Measurements from ENCODE around the gene RANBP3.
"Not testable (repeated sequence)": the region's sequence is repeated elsewhere in the genome, so short reads cannot be mapped to it uniquely, and the experiment has no call there.

Gene RANBP3

DNA sequence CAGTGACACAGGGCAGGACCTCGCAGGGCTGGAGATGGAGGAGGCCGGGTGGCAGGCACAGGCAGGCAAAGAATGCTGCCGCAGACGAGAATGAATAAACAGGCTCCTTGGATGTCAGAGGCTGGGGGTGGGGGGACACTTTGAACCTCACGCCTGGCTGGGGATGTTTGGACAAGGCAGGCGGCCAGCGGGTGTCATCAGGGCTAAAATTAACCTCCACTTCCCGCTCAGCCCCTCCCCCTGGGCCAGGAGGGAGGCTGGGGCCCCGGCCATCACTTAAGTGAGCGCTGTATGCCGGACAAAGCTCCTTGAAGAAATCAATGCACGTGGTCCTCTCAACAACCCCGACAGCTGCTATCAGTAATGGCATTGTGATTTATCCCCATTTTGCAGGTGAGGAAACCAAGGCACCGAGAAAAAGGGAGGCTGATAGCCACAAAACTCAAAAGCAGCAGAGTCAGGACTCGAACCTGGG lies 97.3 kb downstream of the RANBP3 start:
- TF ChIP-seq, protein P1, sequence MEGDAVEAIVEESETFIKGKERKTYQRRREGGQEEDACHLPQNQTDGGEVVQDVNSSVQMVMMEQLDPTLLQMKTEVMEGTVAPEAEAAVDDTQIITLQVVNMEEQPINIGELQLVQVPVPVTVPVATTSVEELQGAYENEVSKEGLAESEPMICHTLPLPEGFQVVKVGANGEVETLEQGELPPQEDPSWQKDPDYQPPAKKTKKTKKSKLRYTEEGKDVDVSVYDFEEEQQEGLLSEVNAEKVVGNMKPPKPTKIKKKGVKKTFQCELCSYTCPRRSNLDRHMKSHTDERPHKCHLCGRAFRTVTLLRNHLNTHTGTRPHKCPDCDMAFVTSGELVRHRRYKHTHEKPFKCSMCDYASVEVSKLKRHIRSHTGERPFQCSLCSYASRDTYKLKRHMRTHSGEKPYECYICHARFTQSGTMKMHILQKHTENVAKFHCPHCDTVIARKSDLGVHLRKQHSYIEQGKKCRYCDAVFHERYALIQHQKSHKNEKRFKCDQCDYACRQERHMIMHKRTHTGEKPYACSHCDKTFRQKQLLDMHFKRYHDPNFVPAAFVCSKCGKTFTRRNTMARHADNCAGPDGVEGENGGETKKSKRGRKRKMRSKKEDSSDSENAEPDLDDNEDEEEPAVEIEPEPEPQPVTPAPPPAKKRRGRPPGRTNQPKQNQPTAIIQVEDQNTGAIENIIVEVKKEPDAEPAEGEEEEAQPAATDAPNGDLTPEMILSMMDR (IDR thresholded peaks at IDR 0.05; ENCODE audit: borderline replicate concordance, insufficient read depth, low read depth, low read length) = no peak
- H3K4me3 ChIP-seq (ENCODE audit: low read depth, low read length) = no peak overlapping the region

DNA sequence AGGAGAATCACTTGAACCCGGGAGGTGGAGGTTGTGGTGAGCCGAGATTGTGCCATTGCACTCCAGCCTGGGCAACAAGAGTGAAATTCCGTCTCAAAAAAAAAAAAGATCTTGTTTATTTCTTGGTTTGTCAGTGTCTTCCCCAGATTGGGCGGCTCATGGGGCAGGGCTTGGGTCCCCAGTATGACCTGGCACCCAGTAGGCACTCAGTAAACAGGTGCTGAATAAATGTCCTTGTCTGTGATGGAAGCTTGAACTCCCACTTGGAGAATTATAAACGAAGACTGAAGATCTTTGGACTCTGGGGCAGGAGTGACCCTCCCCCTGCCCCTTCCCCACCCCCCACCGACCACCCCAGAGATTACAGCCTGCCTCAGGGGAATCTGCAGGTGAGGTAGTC lies 97.7 kb downstream of the RANBP3 start:
- no peak overlapping the region for H3K4me3 ChIP-seq (ENCODE audit: low read depth, low read length)
- TF ChIP-seq, protein P1 (IDR thresholded peaks at IDR 0.05; ENCODE audit: borderline replicate concordance, insufficient read depth, low read depth, low read length) = no peak

DNA sequence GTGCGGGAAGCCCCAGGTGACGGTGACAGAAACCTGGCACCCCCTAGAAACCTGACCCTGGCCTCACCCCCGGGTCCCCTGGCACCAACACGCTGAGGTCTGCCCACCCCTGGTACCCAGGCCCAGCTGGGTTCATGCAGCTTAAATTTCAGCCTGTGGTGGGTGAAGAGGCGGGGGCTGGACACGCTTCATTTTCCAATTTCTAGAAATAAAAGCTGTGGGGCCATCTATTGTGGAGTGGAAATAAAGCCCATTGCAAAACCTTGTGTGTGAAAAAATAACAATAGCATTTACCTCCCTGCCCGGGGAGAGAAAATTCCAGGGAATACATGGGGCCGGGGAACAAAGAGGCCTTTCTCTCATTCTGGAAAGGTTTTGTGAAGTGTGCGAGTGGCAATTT lies 100.1 kb downstream of the RANBP3 start:
- TF ChIP-seq, protein P1 (IDR thresholded peaks at IDR 0.05; ENCODE audit: borderline replicate concordance, insufficient read depth, low read depth, low read length) = no peak
- no peak overlapping the region for H3K4me3 ChIP-seq (ENCODE audit: low read depth, low read length)

DNA sequence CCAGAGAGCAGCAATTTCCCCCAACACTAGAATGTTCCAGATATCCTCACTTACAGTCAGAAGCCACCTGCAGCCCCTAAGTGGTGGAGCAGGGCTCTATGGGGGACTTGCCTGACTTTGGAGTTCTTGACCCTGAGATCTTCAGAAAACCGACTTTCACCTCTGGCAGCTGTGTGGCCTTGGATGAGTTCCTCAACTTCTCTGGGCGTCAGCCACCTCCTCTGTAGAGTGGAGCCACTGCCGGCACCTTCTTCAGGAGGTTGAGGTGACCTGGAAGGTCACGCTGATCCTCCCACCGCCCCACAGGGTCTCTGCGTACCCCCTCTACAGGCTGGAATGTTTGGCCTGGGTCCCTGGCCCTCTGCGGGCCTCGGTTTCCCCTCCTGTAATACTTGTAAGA lies 100.5 kb downstream of the RANBP3 start:
- H3K4me3 ChIP-seq (ENCODE audit: low read depth, low read length) = no peak overlapping the region
- TF ChIP-seq, protein P1 (IDR thresholded peaks at IDR 0.05; ENCODE audit: borderline replicate concordance, insufficient read depth, low read depth, low read length) = no peak

DNA sequence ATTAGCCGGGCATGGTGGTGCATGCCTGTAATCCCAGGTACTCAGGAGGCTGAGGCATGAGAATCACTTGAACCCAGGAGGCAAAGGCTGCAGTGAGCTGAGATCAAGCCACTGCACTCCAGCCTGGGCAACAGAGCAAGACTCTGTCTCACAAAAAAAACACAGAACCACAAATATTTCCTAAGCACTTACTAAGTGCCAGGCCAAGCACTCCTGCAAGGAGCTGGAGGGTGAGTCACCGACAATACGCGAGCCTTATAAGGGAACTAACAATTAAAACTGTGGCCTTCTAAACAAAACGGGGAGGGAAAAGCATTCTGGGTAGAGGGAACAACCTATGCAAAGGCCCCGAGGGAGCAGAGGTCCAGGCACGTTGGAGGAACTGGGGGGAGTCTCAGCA lies 103.4 kb downstream of the RANBP3 start:
- not testable (repeated sequence) for H3K4me3 ChIP-seq (ENCODE audit: low read depth, low read length)

DNA sequence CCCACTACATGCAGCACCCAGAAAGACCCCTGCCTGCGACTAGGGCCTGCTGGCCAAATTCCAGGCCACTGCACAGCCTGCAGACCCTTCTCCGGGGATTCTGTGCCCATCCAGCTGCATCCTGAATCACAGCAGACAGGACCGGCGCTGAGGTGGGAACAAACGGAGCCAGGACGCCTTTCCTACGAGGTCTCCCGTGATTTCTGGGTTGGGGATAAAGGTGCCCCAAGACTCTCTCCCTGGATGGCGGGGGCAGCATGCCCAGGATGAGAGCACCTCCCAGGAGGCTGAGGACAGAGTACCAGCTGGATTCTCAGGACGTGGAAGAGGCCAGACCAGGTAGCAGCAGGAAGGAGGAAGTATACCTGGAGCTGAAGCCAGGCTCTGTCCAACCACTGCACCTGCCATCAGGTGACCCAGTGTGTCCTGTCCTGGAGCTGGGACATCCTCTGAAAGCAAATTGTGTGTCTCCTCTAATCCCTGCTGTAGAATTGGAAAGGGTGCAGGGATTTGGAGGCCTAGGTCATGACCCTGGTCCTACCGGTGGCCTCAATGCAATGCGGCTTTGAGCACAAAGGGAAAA lies 104.2 kb downstream of the RANBP3 start:
- TF ChIP-seq, protein P1 (IDR thresholded peaks at IDR 0.05; ENCODE audit: borderline replicate concordance, insufficient read depth, low read depth, low read length) = no peak

DNA sequence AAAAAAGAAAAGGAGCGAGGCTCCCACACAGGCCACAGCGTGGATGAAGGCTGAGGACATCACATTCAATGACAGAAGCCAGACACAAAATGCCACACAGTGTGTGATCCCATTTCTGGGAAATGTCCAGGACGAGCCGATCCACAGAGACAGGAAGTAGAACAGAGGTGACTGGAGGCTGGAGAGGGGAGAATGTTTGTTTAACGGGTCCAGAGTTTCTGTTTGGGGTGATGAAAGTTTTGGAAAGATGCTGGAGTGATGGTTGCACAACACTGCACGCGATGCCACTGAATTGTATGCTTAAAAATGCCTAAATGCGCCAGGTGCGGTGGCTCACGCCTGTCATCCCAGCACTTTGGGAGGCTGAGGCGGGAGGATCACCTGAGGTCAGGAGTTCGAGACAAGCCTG lies 107.0 kb downstream of the RANBP3 start:
- TF ChIP-seq, protein P1 (IDR thresholded peaks at IDR 0.05; ENCODE audit: borderline replicate concordance, insufficient read depth, low read depth, low read length) = no peak

More for the DNA sequence above, 104.2 kb downstream of the RANBP3 start:
- no peak overlapping the region for H3K4me3 ChIP-seq (ENCODE audit: low read depth, low read length)

More for the DNA sequence above, 107.0 kb downstream of the RANBP3 start:
- H3K4me3 ChIP-seq (ENCODE audit: low read depth, low read length) = no peak overlapping the region
